Dermis lymphatic vessel endothelial cell (primary cell): ENCODE measurements around the gene VANGL1. TPM values are rescaled to one million over a fixed set of nuclear protein-coding genes. Genes with fewer than 3 reads are reported as not detected.

Source experiments
- total RNA-seq: library from RNA; depleted of rRNA; stranded (reverse); fragments of >200 nt; gene quantifications from 2 replicates; pipeline ENCODE4 v1.2.1, GENCODE V29; 2014

Gene VANGL1
- 19.0 and 19.4 TPM in 2 replicates for total RNA-seq

GRCh38 chr1:115641762-115642167 lies at the start of gene VANGL1:
Gene VANGL1, plus strand, starts transcription at chr1:115641970. Its CDS starts 9,444 bp downstream, at chr1:115651414.

Other genes with a start within 250 kb of the VANGL1 start
- gene CASQ2, start 126.7 kb downstream of the VANGL1 start, total RNA-seq, result not detected in 2 replicates
- gene NHLH2, start 199.2 kb downstream of the VANGL1 start, total RNA-seq, result not detected in 2 replicates